GM12874 (cell line): ENCODE results near the gene GORASP2.

Source experiments
- CTCF ChIP-seq: IDR thresholded peaks from 2 replicates; pipeline ENCODE4 v1.5.1; 2011; ENCODE audit warnings: low read depth, mild to moderate bottlenecking, control low read depth, low read length, moderate library complexity; ENCODE audit not compliant: insufficient read depth

The GORASP2 gene

GRCh38 chr2:170887896-170888295, 41.2 kb upstream of the GORASP2 start:
- no peak for TF ChIP-seq CTCF

GRCh38 chr2:170891893-170892292, 37.2 kb upstream of the GORASP2 start:
- no peak for TF ChIP-seq CTCF

GRCh38 chr2:170892391-170892951, 36.6 kb upstream of the GORASP2 start:
- TF ChIP-seq CTCF = no peak

GRCh38 chr2:170895023-170895757, 33.9 kb upstream of the GORASP2 start:
- no peak for TF ChIP-seq CTCF

- no peak for TF ChIP-seq CTCF
These were observed 32.4 kb upstream of the GORASP2 start for GRCh38 chr2:170896622-170897021.

- no peak for TF ChIP-seq CTCF
These were observed 31.9 kb upstream of the GORASP2 start for GRCh38 chr2:170897108-170897507.

- TF ChIP-seq CTCF = no peak
These were observed 23.2 kb upstream of the GORASP2 start for GRCh38 chr2:170905864-170906263.
